ENCODE data around the gene SFSWAP.

Gene SFSWAP

DNA sequence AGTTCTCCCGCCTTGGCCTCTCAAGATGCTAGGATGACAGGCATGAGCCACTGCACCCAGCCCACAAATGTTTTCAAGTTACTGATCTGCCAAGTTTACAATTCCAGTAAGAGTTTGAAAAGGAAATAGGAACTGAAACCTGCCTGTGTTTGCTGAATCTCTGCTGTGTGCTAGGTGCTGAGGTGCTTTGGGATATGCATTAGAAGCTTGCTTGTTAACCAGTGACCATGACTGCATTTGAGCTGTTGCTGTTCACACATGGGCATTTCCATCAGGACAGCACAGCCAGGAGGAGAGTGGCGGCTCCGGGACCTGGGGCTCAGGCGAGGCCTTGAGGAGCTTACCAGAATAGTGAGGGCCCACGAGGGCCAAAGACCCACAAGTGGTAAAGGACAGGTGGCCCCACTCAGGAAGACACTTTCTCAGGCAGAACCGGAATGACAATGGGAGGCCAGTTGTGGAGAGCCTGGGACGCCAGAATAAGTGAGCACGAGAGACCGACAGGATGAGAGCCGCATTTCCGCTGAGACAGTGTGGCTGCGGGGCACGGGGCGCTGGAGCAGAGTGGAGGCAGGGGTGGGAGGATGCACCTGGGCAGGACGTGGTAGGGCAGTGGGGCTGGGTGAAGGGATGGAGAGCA, 62.8 kb downstream of the SFSWAP start (continued):
- no peak for TF ChIP-seq RARB (CRISPR knock-in tag; IDR thresholded peaks at IDR 0.05)
- TF ChIP-seq, protein P1, sequence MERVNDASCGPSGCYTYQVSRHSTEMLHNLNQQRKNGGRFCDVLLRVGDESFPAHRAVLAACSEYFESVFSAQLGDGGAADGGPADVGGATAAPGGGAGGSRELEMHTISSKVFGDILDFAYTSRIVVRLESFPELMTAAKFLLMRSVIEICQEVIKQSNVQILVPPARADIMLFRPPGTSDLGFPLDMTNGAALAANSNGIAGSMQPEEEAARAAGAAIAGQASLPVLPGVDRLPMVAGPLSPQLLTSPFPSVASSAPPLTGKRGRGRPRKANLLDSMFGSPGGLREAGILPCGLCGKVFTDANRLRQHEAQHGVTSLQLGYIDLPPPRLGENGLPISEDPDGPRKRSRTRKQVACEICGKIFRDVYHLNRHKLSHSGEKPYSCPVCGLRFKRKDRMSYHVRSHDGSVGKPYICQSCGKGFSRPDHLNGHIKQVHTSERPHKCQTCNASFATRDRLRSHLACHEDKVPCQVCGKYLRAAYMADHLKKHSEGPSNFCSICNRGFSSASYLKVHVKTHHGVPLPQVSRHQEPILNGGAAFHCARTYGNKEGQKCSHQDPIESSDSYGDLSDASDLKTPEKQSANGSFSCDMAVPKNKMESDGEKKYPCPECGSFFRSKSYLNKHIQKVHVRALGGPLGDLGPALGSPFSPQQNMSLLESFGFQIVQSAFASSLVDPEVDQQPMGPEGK (CRISPR knock-in tag; IDR thresholded peaks at IDR 0.05; ENCODE audit: borderline replicate concordance): no peak

DNA sequence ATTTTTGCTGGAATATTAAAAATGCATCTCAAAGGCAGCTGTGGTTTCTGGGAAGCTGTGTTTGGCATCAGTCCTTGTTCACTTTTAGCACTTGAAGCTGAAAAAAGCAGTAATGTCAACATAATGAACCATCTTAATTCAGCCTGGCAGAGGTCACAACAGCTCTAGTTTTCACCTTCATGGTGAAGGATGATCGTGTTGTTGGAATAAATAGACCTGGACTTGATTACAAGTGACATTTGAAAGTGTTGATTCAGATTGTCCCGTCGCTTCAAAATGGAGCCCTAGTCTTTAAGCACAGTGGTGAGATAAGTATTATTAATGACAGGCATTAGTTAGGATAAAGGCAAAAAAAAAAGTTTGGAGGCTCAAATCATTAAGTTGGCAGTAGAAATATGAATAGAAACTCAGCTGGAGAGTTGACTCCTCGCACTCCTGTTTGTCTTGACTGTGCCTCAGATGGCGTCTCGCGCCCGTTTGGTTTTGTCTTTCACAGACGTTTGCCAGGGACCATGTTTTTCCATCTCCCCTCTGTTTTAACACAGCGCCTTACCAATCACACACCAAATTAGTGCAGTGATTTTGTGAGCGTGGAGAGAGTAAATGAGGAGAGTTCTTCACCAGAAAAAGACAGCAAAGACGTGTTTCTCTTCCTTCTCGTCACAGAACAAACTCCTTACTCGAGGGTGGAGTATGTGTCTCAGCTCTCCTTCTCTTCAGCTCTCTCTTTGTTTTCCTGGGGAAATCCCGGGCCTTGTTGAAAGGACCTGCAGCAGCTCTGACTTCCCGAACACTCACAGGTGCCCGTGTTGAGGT, 63.9 kb downstream of the SFSWAP start:
- ATAC-seq: no peak
- TF ChIP-seq ZC3H10 (CRISPR knock-in tag; IDR thresholded peaks at IDR 0.05) (no peak), ZNF8 (CRISPR knock-in tag; IDR thresholded peaks at IDR 0.05) (no peak), CSDC2 (CRISPR knock-in tag; IDR thresholded peaks at IDR 0.05) (no peak), OSR1 (CRISPR knock-in tag; IDR thresholded peaks at IDR 0.05) (no peak), ZFP3 (CRISPR knock-in tag; IDR thresholded peaks at IDR 0.05) (no peak), RARB (CRISPR knock-in tag; IDR thresholded peaks at IDR 0.05) (no peak), ZFP30 (CRISPR knock-in tag; IDR thresholded peaks at IDR 0.05) (no peak), ISL1 (CRISPR knock-in tag; IDR thresholded peaks at IDR 0.05) (no peak), ZNF70 (CRISPR knock-in tag; IDR thresholded peaks at IDR 0.05) (no peak), GLIS3 (CRISPR knock-in tag; IDR thresholded peaks at IDR 0.05) (no peak), BACH2 (CRISPR knock-in tag; IDR thresholded peaks at IDR 0.05; ENCODE audit: borderline replicate concordance) (no peak), PPARA (CRISPR knock-in tag; IDR thresholded peaks at IDR 0.05; ENCODE audit: borderline replicate concordance) (no peak), ZNF565 (CRISPR knock-in tag; conservative IDR thresholded peaks at IDR 0.05; ENCODE audit: low read depth) (no peak)
- TF ChIP-seq, protein P1 (CRISPR knock-in tag; IDR thresholded peaks at IDR 0.05; ENCODE audit: borderline replicate concordance): no peak
- TF ChIP-seq, protein P2, sequence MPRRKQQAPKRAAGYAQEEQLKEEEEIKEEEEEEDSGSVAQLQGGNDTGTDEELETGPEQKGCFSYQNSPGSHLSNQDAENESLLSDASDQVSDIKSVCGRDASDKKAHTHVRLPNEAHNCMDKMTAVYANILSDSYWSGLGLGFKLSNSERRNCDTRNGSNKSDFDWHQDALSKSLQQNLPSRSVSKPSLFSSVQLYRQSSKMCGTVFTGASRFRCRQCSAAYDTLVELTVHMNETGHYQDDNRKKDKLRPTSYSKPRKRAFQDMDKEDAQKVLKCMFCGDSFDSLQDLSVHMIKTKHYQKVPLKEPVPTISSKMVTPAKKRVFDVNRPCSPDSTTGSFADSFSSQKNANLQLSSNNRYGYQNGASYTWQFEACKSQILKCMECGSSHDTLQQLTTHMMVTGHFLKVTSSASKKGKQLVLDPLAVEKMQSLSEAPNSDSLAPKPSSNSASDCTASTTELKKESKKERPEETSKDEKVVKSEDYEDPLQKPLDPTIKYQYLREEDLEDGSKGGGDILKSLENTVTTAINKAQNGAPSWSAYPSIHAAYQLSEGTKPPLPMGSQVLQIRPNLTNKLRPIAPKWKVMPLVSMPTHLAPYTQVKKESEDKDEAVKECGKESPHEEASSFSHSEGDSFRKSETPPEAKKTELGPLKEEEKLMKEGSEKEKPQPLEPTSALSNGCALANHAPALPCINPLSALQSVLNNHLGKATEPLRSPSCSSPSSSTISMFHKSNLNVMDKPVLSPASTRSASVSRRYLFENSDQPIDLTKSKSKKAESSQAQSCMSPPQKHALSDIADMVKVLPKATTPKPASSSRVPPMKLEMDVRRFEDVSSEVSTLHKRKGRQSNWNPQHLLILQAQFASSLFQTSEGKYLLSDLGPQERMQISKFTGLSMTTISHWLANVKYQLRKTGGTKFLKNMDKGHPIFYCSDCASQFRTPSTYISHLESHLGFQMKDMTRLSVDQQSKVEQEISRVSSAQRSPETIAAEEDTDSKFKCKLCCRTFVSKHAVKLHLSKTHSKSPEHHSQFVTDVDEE (CRISPR knock-in tag; IDR thresholded peaks at IDR 0.05): no peak
- TF ChIP-seq, protein P3, sequence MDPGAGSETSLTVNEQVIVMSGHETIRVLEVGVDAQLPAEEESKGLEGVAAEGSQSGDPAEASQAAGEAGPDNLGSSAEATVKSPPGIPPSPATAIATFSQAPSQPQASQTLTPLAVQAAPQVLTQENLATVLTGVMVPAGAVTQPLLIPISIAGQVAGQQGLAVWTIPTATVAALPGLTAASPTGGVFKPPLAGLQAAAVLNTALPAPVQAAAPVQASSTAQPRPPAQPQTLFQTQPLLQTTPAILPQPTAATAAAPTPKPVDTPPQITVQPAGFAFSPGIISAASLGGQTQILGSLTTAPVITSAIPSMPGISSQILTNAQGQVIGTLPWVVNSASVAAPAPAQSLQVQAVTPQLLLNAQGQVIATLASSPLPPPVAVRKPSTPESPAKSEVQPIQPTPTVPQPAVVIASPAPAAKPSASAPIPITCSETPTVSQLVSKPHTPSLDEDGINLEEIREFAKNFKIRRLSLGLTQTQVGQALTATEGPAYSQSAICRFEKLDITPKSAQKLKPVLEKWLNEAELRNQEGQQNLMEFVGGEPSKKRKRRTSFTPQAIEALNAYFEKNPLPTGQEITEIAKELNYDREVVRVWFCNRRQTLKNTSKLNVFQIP (CRISPR knock-in tag; IDR thresholded peaks at IDR 0.05; ENCODE audit: borderline replicate concordance, low read depth): no peak

DNA sequence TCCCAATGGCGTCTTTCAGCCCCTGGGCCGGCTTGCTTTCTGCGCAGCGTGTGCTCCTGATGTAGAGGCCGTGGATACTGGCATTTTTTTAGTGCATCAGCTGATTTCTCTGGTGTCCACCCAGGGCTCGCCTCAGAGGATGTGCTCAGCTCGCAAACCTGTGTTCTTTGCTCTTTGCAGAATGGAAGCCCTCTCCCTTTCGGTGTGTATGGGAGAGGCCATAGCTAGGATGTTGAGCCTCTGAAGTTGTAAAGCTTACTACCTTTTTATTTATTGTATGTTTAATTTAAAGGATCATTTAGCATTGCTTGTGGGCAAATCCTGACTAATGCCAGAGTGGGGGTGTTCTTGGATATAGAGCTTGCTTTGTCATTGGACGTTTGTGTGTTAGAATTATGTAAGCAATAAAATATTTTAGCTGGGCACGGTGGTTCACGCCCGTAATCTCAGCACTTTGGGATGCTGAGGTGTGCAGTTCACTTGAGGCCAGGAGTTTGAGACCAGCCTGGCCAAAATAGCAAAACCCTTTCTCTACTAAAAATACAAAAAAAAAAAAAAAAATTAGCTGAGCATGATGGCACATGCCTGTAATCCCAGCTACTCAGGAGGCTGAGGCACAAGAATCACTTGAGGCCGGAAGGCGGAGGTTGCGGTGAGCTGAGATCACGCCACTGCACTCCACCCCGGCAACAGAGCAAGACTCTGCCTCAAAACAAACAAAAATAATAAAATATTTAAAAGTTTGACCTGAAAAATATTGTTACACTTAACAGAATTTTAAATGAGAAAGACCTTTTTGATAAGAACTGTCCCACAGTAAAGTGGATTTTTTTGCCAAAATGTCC, 64.7 kb downstream of the SFSWAP start:
- TF ChIP-seq BACH2 (CRISPR knock-in tag; IDR thresholded peaks at IDR 0.05; ENCODE audit: borderline replicate concordance) (no peak), ARNTL (CRISPR knock-in tag; IDR thresholded peaks at IDR 0.05; ENCODE audit: borderline replicate concordance, low read depth) (no peak), ESRRG (CRISPR knock-in tag; IDR thresholded peaks at IDR 0.05) (no peak), ISL1 (CRISPR knock-in tag; IDR thresholded peaks at IDR 0.05) (no peak), PPARA (CRISPR knock-in tag; IDR thresholded peaks at IDR 0.05; ENCODE audit: borderline replicate concordance) (no peak), TCF4 (CRISPR knock-in tag; IDR thresholded peaks at IDR 0.05; ENCODE audit: borderline replicate concordance) (no peak)
- TF ChIP-seq, protein P3 (CRISPR knock-in tag; IDR thresholded peaks at IDR 0.05; ENCODE audit: borderline replicate concordance, low read depth): no peak
- TF ChIP-seq, protein P4, sequence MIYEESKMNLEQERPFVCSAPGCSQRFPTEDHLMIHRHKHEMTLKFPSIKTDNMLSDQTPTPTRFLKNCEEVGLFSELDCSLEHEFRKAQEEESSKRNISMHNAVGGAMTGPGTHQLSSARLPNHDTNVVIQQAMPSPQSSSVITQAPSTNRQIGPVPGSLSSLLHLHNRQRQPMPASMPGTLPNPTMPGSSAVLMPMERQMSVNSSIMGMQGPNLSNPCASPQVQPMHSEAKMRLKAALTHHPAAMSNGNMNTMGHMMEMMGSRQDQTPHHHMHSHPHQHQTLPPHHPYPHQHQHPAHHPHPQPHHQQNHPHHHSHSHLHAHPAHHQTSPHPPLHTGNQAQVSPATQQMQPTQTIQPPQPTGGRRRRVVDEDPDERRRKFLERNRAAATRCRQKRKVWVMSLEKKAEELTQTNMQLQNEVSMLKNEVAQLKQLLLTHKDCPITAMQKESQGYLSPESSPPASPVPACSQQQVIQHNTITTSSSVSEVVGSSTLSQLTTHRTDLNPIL (CRISPR knock-in tag; IDR thresholded peaks at IDR 0.05; ENCODE audit: low read depth): no peak
- TF ChIP-seq, protein P5, sequence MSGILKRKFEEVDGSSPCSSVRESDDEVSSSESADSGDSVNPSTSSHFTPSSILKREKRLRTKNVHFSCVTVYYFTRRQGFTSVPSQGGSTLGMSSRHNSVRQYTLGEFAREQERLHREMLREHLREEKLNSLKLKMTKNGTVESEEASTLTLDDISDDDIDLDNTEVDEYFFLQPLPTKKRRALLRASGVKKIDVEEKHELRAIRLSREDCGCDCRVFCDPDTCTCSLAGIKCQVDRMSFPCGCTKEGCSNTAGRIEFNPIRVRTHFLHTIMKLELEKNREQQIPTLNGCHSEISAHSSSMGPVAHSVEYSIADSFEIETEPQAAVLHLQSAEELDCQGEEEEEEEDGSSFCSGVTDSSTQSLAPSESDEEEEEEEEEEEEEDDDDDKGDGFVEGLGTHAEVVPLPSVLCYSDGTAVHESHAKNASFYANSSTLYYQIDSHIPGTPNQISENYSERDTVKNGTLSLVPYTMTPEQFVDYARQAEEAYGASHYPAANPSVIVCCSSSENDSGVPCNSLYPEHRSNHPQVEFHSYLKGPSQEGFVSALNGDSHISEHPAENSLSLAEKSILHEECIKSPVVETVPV (CRISPR knock-in tag; IDR thresholded peaks at IDR 0.05): no peak
- ATAC-seq: no peak

Measured in SK-N-SH treated with all-trans-retinoic acid at 6 μM for 48 hours (cell line).